HG02588 (cell line): ENCODE data around the gene PIN1.
A peak's percentile ranks its signal among the peaks of the same experiment; 100 is the strongest.
"Not testable (repeated sequence)": the region's sequence is repeated elsewhere in the genome, so short reads cannot be mapped to it uniquely, and the experiment has no call there.

Experiments used
- ATAC-seq: cut with Tn5 transposase; IDR thresholded peaks from one replicate; pipeline ENCODE4 v1.9.1; 2021; ENCODE audit warnings: mild to moderate bottlenecking, moderate library complexity; ENCODE audit not compliant: unreplicated experiment

Gene PIN1

GRCh38 chr19:9834726-9835506, at the start of gene PIN1:
PIN1 (plus strand) TSS chr19:9835318; CDS start chr19:9835345, 27 bp downstream.
- ATAC-seq, result peak; percentile 94

- peak; percentile 68 for ATAC-seq
These were observed 49.5 kb upstream of the PIN1 start for GRCh38 chr19:9785367-9786331.

GRCh38 chr19:9786342-9786741, 48.8 kb upstream of the PIN1 start:
- no peak for ATAC-seq

DNA sequence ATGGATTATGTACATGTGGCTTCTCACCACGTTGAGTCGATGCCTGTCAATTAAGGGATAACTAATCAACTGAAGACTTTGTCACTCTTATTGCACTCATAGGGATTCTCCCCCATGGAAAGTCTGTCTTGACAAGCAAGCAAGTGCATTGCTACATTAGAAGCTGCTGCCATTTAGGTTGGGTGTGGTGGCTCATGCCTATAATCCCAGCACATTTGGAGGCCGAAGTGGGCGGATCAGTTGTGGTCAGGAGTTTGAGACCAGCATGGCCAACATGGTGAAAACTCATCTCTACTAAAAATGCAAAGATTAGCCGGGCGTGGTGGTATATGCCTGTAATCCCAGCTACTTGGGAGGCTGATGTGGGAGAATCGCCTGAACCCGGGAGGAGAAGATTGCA, 48.3 kb upstream of the PIN1 start:
- ATAC-seq, result no peak

GRCh38 chr19:9788604-9789003, 46.5 kb upstream of the PIN1 start:
- ATAC-seq, result not testable (repeated sequence)

- no peak for ATAC-seq
These were observed 46.1 kb upstream of the PIN1 start for GRCh38 chr19:9789066-9789465.

- not testable (repeated sequence) for ATAC-seq
These were observed 45.5 kb upstream of the PIN1 start for GRCh38 chr19:9789579-9789978.

DNA sequence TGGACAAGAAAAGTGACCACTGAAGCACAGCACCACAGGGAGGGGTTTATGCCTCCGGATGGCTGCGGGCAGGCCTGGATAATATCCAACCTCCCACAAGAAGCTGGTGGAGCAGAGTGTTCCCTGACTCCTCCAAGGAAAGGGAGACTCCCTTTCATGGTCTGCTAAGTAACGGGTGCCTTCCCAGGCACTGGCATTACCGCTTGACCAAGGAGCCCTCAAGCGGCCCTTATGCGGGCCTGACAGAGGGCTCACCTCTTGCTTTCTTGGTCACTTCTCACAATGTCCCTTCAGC, 44.1 kb upstream of the PIN1 start:
- ATAC-seq, result not testable (repeated sequence)

GRCh38 chr19:9791552-9792205, 43.4 kb upstream of the PIN1 start:
- ATAC-seq, result no peak

- ATAC-seq, result no peak
These were observed 42.7 kb upstream of the PIN1 start for GRCh38 chr19:9792206-9793070.

- ATAC-seq, result no peak
These were observed 42.0 kb upstream of the PIN1 start for GRCh38 chr19:9793071-9793591.

- no peak for ATAC-seq
These were observed 38.9 kb upstream of the PIN1 start for GRCh38 chr19:9796113-9796773.

GRCh38 chr19:9797871-9798270, 37.2 kb upstream of the PIN1 start:
- ATAC-seq, result no peak

DNA sequence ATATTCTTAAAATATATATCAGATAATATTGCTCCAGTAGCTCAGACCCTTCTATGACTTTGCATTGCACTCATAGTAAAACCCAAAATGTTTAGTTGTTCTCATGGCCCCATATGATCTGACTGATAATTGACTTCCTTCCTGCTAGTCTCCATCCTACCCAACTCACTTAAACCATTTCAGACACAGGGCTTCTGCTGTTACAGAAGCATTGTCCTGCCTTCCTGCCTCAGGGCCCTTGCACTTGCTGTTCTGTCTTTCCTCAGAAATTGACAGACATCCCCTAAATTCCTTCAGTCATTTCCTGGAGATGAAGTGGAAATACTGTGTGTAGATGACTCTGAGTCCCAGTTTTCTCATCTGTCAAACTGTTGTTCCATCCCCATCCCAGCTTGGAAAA, 36.0 kb upstream of the PIN1 start:
- no peak for ATAC-seq

GRCh38 chr19:9801976-9802375, 33.1 kb upstream of the PIN1 start:
- ATAC-seq, result no peak

DNA sequence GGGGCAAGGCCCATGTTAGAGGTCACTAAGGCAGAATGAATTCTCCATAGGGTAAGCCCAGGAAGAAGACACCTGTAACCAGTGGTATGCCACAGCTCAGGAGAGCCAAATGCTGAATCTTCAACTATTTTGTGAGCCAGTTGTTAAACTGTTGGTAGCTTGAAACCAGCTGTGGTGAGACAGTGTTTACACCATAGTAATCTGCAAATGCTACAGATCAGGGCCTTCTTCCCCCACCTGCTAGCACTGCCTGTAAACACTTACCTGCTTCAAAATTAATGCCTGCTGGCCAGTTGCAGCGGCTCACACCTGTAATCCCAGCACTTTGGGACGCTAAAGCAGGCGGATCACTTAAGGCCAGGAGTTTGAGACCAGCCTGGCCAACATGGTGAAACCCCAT, 28.3 kb upstream of the PIN1 start:
- no peak for ATAC-seq

GRCh38 chr19:9808855-9809824, 26.0 kb upstream of the PIN1 start:
- no peak for ATAC-seq

DNA sequence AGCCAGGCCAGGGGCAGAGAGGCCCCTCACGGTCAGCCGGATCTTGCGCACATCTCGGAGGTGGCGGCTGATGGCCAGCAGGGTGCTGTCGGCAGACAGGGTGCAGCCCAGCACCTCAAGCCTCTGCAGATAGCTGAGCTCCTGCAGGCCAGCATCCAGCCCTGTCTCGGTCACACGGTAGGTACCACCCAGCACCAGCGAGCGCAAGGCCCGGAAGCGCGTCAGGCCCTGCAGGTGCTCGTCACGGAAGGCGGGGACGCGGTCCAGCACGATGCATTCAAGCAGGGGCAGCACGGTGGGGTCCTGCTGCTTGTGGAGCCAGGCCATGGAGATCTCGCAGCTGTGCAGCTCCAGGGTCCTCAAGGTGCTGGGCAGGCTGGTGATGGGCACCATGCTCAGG, 24.0 kb upstream of the PIN1 start:
- no peak for ATAC-seq
